SK-N-SH (cell line): ENCODE measurements around the gene ROBO1. TPM values are rescaled to one million over a fixed set of nuclear protein-coding genes. Genes with fewer than 3 reads are reported as not detected.

Experiments
- CTCF ChIA-PET: fragments of 300-600, 350-600 bp; formaldehyde crosslinking; extraction: SDS; loops from one replicate; lab custom pipeline; 2021; lab: Yijun Ruan, JAX
- POLR2A ChIA-PET: fragments of 350-600 bp; sonication (Branson Sonifier 250); formaldehyde crosslinking; extraction: SDS; loops from one replicate; lab custom pipeline; 2020; ENCODE audit warnings: antibody characterized with exemption, inconsistent platforms; lab: Yijun Ruan, JAX
- DNase-seq: peaks from one replicate; pipeline ENCODE4 v3.0.0; 2012
- H2AFZ ChIP-seq: fragments of 200-600 bp; sonication (generic); 2 replicates; pipeline ENCODE4 v1.8.1; 2016; ENCODE audit warnings: antibody characterized with exemption, mild to moderate bottlenecking, low read depth
- H3F3A ChIP-seq: fragments of 200-600 bp; sonication (generic); replicated peaks from 2 replicates; pipeline ENCODE3; 2016; ENCODE audit warnings: antibody characterized with exemption, mild to moderate bottlenecking; ENCODE audit not compliant: insufficient read depth
- H3K27ac ChIP-seq, 2 experiments: fragments of 200-500 bp in 1 of 2; fragments of 200-600 bp in 1 of 2; sonication (Bioruptor generic) in 1 of 2; sonication (generic), shearing (Covaris generic) in 1 of 2; 2 replicates each; pipeline versions ENCODE4 v1.5.1 to v1.6.1; 2014 to 2016; ENCODE audit warnings: low read depth in 2 of 2, inconsistent platforms in 1 of 2, low read length in 1 of 2, mild to moderate bottlenecking in 1 of 2, mixed read lengths in 1 of 2
- H3K27me3 ChIP-seq: fragments of 200-600 bp; sonication (generic), shearing (Covaris generic); 2 replicates; pipeline ENCODE4 v1.6.1; 2016; ENCODE audit warnings: mixed run types; ENCODE audit not compliant: insufficient read depth
- H3K36me3 ChIP-seq, 2 experiments: fragments of 200-500 bp in 1 of 2; fragments of 200-600 bp in 1 of 2; sonication (Bioruptor generic) in 1 of 2; sonication (generic) in 1 of 2; replicated peaks in 1 of 2; 2 replicates each; pipeline versions ENCODE3 to v1.5.1; 2014 to 2016; ENCODE audit warnings: low read length in 1 of 2, mild to moderate bottlenecking in 1 of 2; ENCODE audit not compliant: insufficient read depth in 2 of 2, control insufficient read depth in 1 of 2
- H3K4me1 ChIP-seq, 2 experiments: fragments of 200-500 bp in 1 of 2; fragments of 200-600 bp in 1 of 2; sonication (Bioruptor generic) in 1 of 2; sonication (generic), shearing (Covaris generic) in 1 of 2; 2 replicates each; pipeline versions ENCODE4 v1.5.1 to v1.6.1; 2014 to 2016; ENCODE audit warnings: low read depth in 1 of 2, low read length in 1 of 2, mixed run types in 1 of 2; ENCODE audit not compliant: insufficient read depth in 2 of 2, control insufficient read depth in 1 of 2
- H3K4me2 ChIP-seq: fragments of 200-600 bp; sonication (generic), shearing (Covaris generic); 2 replicates; pipeline ENCODE4 v1.6.1; 2017; ENCODE audit warnings: mixed run types
- H3K4me3 ChIP-seq, 2 experiments: fragments of 200-500 bp in 1 of 2; fragments of 200-600 bp in 1 of 2; sonication (Bioruptor generic) in 1 of 2; sonication (generic), shearing (Covaris generic) in 1 of 2; 2 replicates each; pipeline versions ENCODE4 v1.5.1 to v1.8.1; 2014 to 2016; ENCODE audit warnings: low read depth in 2 of 2, inconsistent platforms in 1 of 2, low read length in 1 of 2, mild to moderate bottlenecking in 1 of 2, mixed read lengths in 1 of 2, moderate library complexity in 1 of 2
- H3K79me2 ChIP-seq: fragments of 200-600 bp; sonication (generic); 2 replicates; pipeline ENCODE4 v1.8.1; 2017; ENCODE audit warnings: mild to moderate bottlenecking; ENCODE audit not compliant: insufficient read depth
- H3K9ac ChIP-seq: fragments of 200-600 bp; sonication (generic); 2 replicates; pipeline ENCODE4 v1.6.1; 2017; ENCODE audit warnings: mixed run types
- H3K9me2 ChIP-seq: fragments of 200-600 bp; sonication (generic); 2 replicates; pipeline ENCODE4 v1.6.1; 2017; ENCODE audit warnings: mixed run types
- H3K9me3 ChIP-seq: fragments of 200-600 bp; sonication (generic); 2 replicates; pipeline ENCODE4 v1.6.1; 2017; ENCODE audit warnings: mixed run types, mild to moderate bottlenecking, moderate library complexity
- H4K20me1 ChIP-seq: fragments of 200-600 bp; sonication (generic); 2 replicates; pipeline ENCODE4 v1.6.1; 2017; ENCODE audit warnings: mild to moderate bottlenecking, mixed run types; ENCODE audit not compliant: insufficient read depth
- EP300 ChIP-seq, 2 experiments: IDR thresholded peaks; 2 replicates each; pipeline versions ENCODE4 v1.4.0 to v1.6.1; 2012; ENCODE audit warnings: borderline replicate concordance in 1 of 2, low read depth in 1 of 2, low read length in 1 of 2
- FOSL2 ChIP-seq: IDR thresholded peaks from 2 replicates; pipeline ENCODE4 v1.4.0; 2012; ENCODE audit warnings: low read depth, mild to moderate bottlenecking, moderate library complexity, borderline replicate concordance
- FOXJ3 ChIP-seq: sonication (generic); formaldehyde crosslinking; IDR thresholded peaks from 2 replicates; pipeline ENCODE4 v1.5.1; 2020; ENCODE audit warnings: mild to moderate bottlenecking, missing genetic modification reagents
- JUND ChIP-seq: IDR thresholded peaks from 2 replicates; pipeline ENCODE4 v1.4.0; 2012
- NFIC ChIP-seq: IDR thresholded peaks from 2 replicates; pipeline ENCODE4 v1.4.0; 2012; ENCODE audit warnings: borderline replicate concordance
- POLR2AphosphoS5 ChIP-seq: IDR thresholded peaks from 2 replicates; pipeline ENCODE4 v1.6.1; 2012; ENCODE audit warnings: low read depth, low read length
- RAD21 ChIP-seq: IDR thresholded peaks from 2 replicates; pipeline ENCODE4 v1.6.1; 2012; ENCODE audit warnings: mild to moderate bottlenecking, low read length
- RCOR1 ChIP-seq: fragments of 150-350 bp; IDR thresholded peaks from 2 replicates; pipeline ENCODE4 v1.6.1; 2017; ENCODE audit warnings: antibody characterized with exemption, low read length
- RFX5 ChIP-seq: IDR thresholded peaks from 2 replicates; pipeline ENCODE4 v1.6.1; 2012; ENCODE audit warnings: mild to moderate bottlenecking, improper control_type of control experiment, low read length
- RXRA ChIP-seq: IDR thresholded peaks from 2 replicates; pipeline ENCODE4 v1.4.0; 2012; ENCODE audit warnings: low read depth, mild to moderate bottlenecking, borderline replicate concordance
- TAF1 ChIP-seq: IDR thresholded peaks from 2 replicates; pipeline ENCODE4 v1.6.1; 2012; ENCODE audit warnings: low read depth, mild to moderate bottlenecking, low read length, moderate library complexity, borderline replicate concordance
- TCF12 ChIP-seq: IDR thresholded peaks from 2 replicates; pipeline ENCODE4 v1.4.0; 2012
- YY1 ChIP-seq: IDR thresholded peaks from 2 replicates; pipeline ENCODE4 v1.4.0; 2012; ENCODE audit warnings: low read depth, mild to moderate bottlenecking
- WGBS: methylation state at CpG from one replicate; pipeline ENCODE4 v1.1.6; 2017; ENCODE audit warnings: low lambda C conversion rate; 5-methylcytosine and 5-hydroxymethylcytosine counted together
- polyA plus RNA-seq, 3 experiments: library from polyadenylated mRNA; depleted of rRNA; stranded (reverse); fragments of >200 nt; gene quantifications; 2 replicates each; pipeline ENCODE4 v1.2.3, GENCODE V29; 2012
- TF ChIP-seq, protein P1 (sequence below): IDR thresholded peaks from 2 replicates; pipeline ENCODE4 v1.4.0; 2012; ENCODE audit warnings: low read depth, borderline replicate concordance
- TF ChIP-seq, protein P2 (sequence below): fragments of 150-350 bp; IDR thresholded peaks from 2 replicates; pipeline ENCODE4 v1.6.1; 2016; ENCODE audit warnings: mild to moderate bottlenecking, low read depth, low read length
- TF ChIP-seq, protein P3 (sequence below): fragments of 200-600 bp; sonication (generic); IDR thresholded peaks from 2 replicates; pipeline ENCODE4 v1.6.1; 2017; ENCODE audit warnings: antibody characterized with exemption, mild to moderate bottlenecking, moderate library complexity
- TF ChIP-seq, protein P4 (sequence below): IDR thresholded peaks from 2 replicates; pipeline ENCODE4 v1.4.0; 2012; ENCODE audit warnings: low read depth

Gene ROBO1
- polyA plus RNA-seq, 1 of the 3 experiments (the other 2 are of a cell fraction) = 22.7 TPM

DNA sequence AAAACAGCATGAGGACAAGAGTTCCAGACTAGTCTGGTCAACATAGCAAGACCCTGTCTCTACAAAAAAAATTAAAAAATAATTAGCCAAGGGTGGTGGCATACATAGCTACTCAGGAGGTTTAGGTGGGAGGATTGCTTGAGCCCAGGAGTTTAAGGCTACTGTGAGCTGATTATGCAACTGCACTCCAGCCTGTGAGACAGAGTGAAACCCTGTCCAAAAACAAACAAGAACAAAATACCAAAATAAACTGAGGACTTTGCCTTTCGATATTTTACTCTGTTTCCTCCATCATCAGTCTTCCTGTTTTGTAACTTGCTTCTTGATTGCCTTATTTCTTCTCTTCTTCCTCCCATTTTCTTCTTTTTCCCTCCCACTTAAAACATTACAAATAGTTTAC is 504.4 kb downstream of the ROBO1 start:
- no peaks in the 10 kb centered on the region for H3K4me1 ChIP-seq
- 0 out of 2 replicates have a peak, but pooled peaks cover 5% of the 10 kb centered on the region for H3K9me3 ChIP-seq
- H4K20me1 ChIP-seq = no peaks in the 10 kb centered on the region
- H3K4me3 ChIP-seq = no peak overlapping the region
- no peak overlapping the region for H2AFZ ChIP-seq
- 76% methylated on average over 1 of the region's 1 CpG for WGBS
- H3K79me2 ChIP-seq = no peaks in the 10 kb centered on the region
- H3K36me3 ChIP-seq = no peaks in the 10 kb centered on the region
- no peaks in the 10 kb centered on the region for H3K9me2 ChIP-seq
- H3K27me3 ChIP-seq = no peaks in the 10 kb centered on the region
- H3F3A ChIP-seq = no peaks in the 10 kb centered on the region
- no peak for DNase-seq
- ChIA-PET POLR2A (no interaction called here), CTCF (interaction anchor here (1.6 to 2.6 kb wide), 2 partner anchors 8 to 98 kb away, joined by 6 to 8 read pairs; no protein-coding TSS in a partner anchor)
- H3K4me2 ChIP-seq = no peak overlapping the region
- no peak overlapping the region for H3K9ac ChIP-seq
- no peak overlapping the region for H3K27ac ChIP-seq
- TF ChIP-seq, protein P1, sequence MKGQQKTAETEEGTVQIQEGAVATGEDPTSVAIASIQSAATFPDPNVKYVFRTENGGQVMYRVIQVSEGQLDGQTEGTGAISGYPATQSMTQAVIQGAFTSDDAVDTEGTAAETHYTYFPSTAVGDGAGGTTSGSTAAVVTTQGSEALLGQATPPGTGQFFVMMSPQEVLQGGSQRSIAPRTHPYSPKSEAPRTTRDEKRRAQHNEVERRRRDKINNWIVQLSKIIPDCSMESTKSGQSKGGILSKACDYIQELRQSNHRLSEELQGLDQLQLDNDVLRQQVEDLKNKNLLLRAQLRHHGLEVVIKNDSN = no peak
- TF ChIP-seq RAD21 = no peak
- TF ChIP-seq, protein P2, sequence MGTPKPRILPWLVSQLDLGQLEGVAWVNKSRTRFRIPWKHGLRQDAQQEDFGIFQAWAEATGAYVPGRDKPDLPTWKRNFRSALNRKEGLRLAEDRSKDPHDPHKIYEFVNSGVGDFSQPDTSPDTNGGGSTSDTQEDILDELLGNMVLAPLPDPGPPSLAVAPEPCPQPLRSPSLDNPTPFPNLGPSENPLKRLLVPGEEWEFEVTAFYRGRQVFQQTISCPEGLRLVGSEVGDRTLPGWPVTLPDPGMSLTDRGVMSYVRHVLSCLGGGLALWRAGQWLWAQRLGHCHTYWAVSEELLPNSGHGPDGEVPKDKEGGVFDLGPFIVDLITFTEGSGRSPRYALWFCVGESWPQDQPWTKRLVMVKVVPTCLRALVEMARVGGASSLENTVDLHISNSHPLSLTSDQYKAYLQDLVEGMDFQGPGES = no peak
- no peak for TF ChIP-seq RCOR1
- TF ChIP-seq FOXJ3 (CRISPR knock-in tag) = no peak
- TF ChIP-seq JUND = no peak
- TF ChIP-seq, protein P3, sequence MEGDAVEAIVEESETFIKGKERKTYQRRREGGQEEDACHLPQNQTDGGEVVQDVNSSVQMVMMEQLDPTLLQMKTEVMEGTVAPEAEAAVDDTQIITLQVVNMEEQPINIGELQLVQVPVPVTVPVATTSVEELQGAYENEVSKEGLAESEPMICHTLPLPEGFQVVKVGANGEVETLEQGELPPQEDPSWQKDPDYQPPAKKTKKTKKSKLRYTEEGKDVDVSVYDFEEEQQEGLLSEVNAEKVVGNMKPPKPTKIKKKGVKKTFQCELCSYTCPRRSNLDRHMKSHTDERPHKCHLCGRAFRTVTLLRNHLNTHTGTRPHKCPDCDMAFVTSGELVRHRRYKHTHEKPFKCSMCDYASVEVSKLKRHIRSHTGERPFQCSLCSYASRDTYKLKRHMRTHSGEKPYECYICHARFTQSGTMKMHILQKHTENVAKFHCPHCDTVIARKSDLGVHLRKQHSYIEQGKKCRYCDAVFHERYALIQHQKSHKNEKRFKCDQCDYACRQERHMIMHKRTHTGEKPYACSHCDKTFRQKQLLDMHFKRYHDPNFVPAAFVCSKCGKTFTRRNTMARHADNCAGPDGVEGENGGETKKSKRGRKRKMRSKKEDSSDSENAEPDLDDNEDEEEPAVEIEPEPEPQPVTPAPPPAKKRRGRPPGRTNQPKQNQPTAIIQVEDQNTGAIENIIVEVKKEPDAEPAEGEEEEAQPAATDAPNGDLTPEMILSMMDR = no peak
- TF ChIP-seq EP300 (IDR thresholded peaks at IDR 0.05; ENCODE audit: borderline replicate concordance in 1 of 2, low read depth in 1 of 2, low read length in 1 of 2) = no peak
- TF ChIP-seq YY1 = no peak

DNA sequence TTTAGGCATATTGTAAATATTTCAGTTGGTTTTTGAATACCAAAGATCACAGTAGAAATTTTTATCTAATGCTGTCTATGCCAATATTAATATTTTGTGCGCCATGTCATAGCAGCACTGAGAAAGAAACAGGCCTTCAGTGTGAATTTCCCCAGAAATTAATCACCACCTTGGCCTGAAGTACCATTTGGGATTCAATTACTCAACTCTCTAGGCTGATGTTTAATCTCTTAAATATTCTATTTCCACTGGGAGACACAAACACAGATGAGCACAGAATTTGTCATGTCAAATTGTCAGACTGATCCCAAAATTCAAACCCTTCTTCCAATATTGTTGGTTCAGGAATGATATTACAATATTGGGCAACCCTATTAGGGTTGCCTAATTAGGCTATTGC is 509.3 kb downstream of the ROBO1 start:
- no peaks in the 10 kb centered on the region for H3K27me3 ChIP-seq
- no peak overlapping the region for H3K4me2 ChIP-seq
- no peaks in the 10 kb centered on the region for H3K4me1 ChIP-seq
- no peak overlapping the region for H3K27ac ChIP-seq
- H3K79me2 ChIP-seq = no peaks in the 10 kb centered on the region
- H3K9me2 ChIP-seq = no peaks in the 10 kb centered on the region
- no peak overlapping the region for H3K9ac ChIP-seq
- DNase-seq = no peak
- no peaks in the 10 kb centered on the region for H3F3A ChIP-seq
- H3K36me3 ChIP-seq = no peaks in the 10 kb centered on the region
- TF ChIP-seq RAD21 = no peak
- no peak for TF ChIP-seq FOSL2
- TF ChIP-seq TAF1 = no peak
- no peak for TF ChIP-seq POLR2AphosphoS5
- TF ChIP-seq NFIC = no peak
- TF ChIP-seq RFX5 = no peak
- TF ChIP-seq RXRA = no peak
- TF ChIP-seq RCOR1 = no peak
- TF ChIP-seq, protein P4, sequence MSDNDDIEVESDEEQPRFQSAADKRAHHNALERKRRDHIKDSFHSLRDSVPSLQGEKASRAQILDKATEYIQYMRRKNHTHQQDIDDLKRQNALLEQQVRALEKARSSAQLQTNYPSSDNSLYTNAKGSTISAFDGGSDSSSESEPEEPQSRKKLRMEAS = no peak
- no peak for TF ChIP-seq TCF12
- no peak for TF ChIP-seq FOXJ3 (CRISPR knock-in tag)
- no peak overlapping the region for H3K4me3 ChIP-seq
- H3K9me3 ChIP-seq = no peaks in the 10 kb centered on the region
- CTCF ChIA-PET = no interaction called here
- POLR2A ChIA-PET = no interaction called here
- WGBS = 91% methylated on average over 1 of the region's 1 CpG
- H4K20me1 ChIP-seq = no peaks in the 10 kb centered on the region
- no peak overlapping the region for H2AFZ ChIP-seq
